Right ventricle myocardium inferior (tissue), 1 donor: ENCODE results near the gene NR2F1-AS1. TPM values are rescaled to one million over a fixed set of nuclear protein-coding genes. Genes with fewer than 3 reads are reported as not detected.
"Not testable (repeated sequence)": the region's sequence is repeated elsewhere in the genome, so short reads cannot be mapped to it uniquely, and the experiment has no call there.

Experiments
- ATAC-seq: fragments of 200-7000 bp; cut with Tn5 transposase; one replicate; pipeline ENCODE4 v1.9.1; 2020; ENCODE audit warnings: mild to moderate bottlenecking, moderate library complexity
- DNase-seq: peaks from one replicate; pipeline ENCODE4 v3.0.0; 2021; ENCODE audit errors: missing footprints
- intact Hi-C: fragments of 100-400 bp; cut with DNase I; formaldehyde crosslinking; loops from one replicate; pipeline ENCODE4 v1.11.0; 2022
- total RNA-seq: library from RNA; stranded (reverse); fragmentation: NEBNext Ultra II Directional; extraction: Animal tissue kit (Norgen Biotek cat#: 25700); gene quantifications from one replicate; pipeline ENCODE4 v1.2.1, GENCODE V29; 2021
- donor health status: DM: no; HTN: yes; CAD: no; lungs with severe emphysema.

NR2F1-AS1 gene
- total RNA-seq, 1 donor from 2014 or later, result 0.60 TPM

DNA sequence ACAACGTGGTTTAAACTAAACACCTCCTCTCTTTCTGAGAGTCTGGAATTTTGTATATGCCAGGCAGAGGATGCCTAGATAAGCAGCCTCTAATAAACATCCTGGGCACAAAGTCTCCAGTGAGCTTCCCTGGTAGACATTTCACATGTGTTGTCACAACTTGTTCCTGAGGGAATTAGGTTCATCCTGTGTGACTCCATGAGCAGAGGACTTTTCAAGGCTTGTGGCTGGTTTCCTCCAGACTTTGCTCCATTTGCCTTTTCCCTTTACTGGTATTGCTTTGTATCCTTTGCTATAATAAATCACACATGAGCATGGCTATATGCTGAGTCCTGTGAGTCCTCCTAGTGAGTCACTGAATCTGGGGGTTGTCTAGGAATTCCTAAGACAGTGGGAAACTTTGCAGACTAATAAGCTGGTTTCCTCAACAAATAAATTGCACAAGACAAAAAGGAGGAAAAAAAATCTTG lies 77.4 kb downstream of the NR2F1-AS1 start:
- intact Hi-C loops, result no loop called here
- DNase-seq (no peak), ATAC-seq (no peak)

DNA sequence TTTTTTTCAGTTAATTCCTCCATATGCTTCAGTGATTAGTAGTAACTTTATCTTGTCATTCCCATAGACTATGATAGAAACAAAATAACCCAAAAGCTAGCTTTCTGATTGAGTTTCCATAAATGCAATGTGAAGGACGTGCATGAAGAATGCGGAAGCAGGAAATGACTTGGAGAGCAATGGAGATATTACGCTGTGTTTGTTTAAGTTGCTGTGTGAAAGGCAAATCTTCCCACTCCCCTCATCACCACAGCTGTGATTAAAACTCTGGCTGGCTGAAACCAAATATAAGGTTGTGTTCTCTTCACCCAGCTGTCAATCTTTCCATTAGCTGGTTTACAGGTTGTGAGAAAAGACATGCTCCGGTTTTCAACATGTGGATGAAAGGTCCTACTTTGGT lies 83.9 kb downstream of the NR2F1-AS1 start:
- DNase-seq, result no peak
- ATAC-seq, result no peak
- intact Hi-C loops, result no loop called here

DNA sequence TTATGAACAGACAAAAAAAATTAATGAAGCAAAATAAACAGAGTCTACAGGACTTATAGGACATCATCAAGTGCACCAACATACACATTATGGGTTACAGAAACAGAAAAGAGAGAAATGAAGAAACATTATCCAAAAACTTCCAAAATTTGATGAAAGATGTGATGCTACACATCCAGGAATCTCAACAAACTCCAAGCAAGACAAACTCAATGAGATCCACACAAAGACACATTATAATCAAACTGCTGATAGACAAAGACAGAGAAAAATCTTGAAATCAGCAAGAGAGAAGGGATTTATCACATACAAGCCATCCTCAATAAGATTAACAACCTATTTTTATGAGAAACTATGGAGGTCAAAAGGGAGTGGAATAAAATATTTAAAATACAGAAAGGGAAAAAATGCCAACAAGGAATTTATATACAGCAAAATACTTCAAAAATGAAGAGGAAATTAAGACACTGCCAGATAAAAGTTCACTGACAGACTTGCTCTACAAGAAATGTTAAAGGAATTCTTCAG lies 101.0 kb downstream of the NR2F1-AS1 start:
- DNase-seq (no peak), ATAC-seq (no peak)
- intact Hi-C loops, result no loop called here

GRCh38 chr5:93477816-93478215 lies 103.2 kb downstream of the NR2F1-AS1 start:
- no peak for ATAC-seq
- intact Hi-C loops, result no loop called here
- DNase-seq, result no peak

DNA sequence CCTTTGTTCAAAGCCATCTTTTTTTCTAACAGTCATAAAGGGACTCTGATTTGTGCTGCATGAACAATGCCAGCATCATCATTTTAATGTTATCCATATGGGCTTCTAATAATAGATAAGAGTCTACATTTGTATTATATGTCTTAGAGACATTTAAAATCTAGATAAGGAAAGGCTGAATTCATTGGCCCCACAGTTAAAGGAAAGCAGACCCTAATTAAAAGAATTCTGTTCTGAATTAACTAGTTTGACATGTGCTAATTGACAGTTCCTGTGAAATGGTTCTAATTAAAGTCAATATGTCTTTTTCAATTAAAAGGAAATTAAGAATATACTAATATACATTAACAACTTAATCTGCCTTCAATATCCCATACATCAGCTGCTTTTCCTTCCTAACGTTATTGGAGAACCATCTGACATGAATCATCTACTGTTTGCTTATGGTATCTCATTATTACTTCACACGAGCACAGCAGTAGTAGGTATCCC lies 104.7 kb downstream of the NR2F1-AS1 start:
- ATAC-seq (no peak), DNase-seq (no peak)
- intact Hi-C loops, result no loop called here

DNA sequence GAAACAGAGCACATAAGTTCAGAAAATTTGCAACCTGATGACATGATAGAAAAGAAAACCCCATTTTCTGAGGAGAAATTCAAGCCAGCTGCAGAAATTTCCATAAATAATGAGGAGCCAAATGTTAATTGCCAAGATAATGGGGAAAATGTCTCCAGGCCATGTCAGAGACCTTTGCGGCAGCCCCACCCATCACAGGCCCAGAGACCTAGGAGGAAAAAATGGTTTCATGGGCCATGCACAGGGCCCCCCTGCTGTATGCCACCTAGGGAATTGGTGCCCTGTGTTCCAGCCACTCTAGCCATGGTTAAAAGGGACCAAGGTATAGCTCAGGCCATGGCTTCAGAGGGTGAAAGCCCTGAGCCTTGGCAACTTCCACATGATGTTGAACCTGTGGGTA lies 118.1 kb downstream of the NR2F1-AS1 start:
- DNase-seq (no peak), ATAC-seq (no peak)
- intact Hi-C loops, result no loop called here

DNA sequence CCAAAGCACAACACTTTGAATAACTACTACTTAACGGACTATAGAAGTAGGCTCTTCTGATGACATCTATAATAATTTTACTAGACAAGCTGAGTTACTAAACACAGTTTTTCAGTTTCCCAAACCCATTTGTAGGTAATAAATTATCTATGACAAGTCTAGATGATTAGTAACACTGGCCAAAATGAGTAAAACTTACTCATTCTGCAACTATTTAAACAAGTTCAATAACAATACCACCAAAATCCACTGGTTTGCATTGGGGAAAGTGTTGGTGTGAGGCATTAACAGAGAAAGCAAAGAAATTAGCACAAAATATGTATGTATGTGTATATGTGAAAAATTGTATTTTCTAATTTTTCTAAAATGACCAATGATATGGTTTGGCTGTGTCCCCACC lies 119.3 kb downstream of the NR2F1-AS1 start:
- DNase-seq (no peak), ATAC-seq (no peak)
- intact Hi-C loops, result no loop called here

- no peak for ATAC-seq
- intact Hi-C loops, result no loop called here
- no peak for DNase-seq
Observed at GRCh38 chr5:93460286-93460685, 120.7 kb downstream of the NR2F1-AS1 start.

GRCh38 chr5:93456796-93457195 lies 124.2 kb downstream of the NR2F1-AS1 start:
- ATAC-seq, intact Hi-C loops, DNase-seq: not testable (repeated sequence)

DNA sequence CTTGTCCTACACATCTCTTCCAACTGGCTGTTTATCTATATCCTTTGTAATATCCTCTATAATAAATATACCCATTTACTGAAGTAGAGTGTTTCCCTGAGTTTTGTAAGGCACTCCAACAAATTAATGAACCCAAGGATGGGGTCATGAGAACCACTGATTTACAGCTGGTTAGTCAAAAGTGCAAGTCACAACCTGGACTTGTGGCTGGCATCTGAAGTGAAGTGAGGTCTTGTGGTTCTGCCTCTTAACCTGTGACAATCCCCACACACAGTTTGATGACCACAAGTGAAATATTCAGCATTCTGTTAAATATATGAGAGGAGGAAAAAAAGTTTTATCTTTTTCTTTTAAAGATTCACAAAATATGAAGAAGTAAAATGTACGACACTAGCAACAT lies 126.1 kb downstream of the NR2F1-AS1 start:
- ATAC-seq (no peak), DNase-seq (no peak)
- intact Hi-C loops, result no loop called here

DNA sequence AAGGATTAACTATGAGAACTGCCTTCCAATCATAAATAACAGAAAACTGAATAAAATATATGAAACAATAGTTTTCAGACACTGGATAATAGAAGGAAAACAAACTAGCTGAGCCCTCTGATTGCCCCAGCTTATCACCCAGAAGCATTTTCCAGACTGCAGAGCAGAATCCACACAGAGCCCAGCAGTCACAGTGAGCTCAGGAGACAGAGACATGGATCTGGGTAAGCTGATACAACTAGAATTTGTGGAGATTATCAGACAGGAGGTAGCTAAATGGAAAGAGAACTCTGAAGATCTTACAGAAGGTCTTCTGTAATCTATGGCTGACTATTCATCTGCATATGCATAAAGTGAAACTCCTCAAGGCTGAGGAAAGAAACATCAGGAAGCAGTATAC lies 128.8 kb downstream of the NR2F1-AS1 start:
- DNase-seq (no peak), ATAC-seq (no peak)
- intact Hi-C loops, result no loop called here

- ATAC-seq (no peak), DNase-seq (no peak)
- intact Hi-C loops, result no loop called here
Observed at GRCh38 chr5:93438124-93438523, 142.9 kb downstream of the NR2F1-AS1 start.

GRCh38 chr5:93436083-93436482 lies 144.9 kb downstream of the NR2F1-AS1 start:
- no peak for ATAC-seq
- intact Hi-C loops, result no loop called here

DNA sequence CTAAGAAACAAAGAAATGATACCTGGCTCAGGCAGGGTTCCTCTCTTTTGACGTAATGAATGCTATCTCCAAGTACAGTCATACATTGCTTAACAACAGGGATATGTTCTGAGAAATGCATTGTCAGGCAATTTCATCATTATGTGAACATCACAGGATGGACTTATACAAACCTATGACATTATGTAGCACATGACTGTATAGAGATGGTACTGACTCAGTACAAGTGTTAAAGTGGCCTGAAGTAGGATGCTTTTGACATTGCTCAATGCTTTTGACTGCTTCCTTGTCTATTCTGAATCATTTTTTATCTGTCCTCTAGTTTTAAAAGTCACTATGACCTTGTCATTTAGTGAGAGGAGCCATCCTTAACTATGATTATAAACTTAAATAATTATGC lies 147.6 kb downstream of the NR2F1-AS1 start:
- ATAC-seq (no peak), DNase-seq (no peak)
- intact Hi-C loops, result no loop called here

More at GRCh38 chr5:93436083-93436482, 144.9 kb downstream of the NR2F1-AS1 start:
- DNase-seq, result no peak

DNA sequence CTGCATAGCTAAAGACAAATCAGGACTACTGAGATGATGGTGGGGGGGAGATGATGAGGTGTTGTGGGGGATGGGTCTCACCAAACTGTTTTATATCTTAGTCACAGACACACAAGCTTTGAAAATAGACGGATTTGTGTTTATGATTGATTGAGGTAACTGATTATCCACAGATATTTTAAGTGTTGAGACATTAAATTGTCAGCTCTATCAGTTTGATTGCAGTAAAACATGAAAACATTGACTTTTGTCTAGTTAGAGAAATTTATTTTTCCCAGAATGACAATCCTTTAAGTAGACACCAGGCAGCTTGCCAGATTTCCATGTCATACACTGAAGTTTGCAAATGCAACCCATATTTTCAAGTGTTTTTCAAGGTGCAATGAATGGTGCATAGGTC lies 149.8 kb downstream of the NR2F1-AS1 start:
- ATAC-seq, result no peak
- no peak for DNase-seq
- intact Hi-C loops, result no loop called here

DNA sequence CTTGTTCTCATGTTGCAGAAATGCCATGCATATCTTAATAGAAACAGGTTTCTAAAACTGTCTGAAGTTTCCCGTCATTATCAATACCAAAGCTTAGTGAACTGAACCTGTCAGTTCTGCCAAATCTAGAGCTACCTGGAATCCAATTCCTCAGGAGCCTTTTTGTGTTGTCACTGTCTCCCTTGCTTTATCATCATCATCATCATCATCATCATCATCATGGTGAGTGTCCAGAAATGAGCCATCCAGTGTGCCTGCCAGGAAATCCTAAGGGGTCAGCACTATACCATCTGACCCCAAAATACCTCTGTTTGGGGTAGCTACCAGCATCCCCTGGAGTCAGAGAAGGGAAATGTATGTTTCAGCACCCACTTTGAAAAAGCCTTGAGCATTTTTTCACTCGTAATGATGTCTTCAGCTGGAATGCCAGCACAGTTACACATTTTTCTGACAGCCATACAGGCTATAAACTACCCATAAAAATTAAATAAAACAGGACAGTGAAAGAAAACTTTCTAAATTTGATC lies 150.3 kb downstream of the NR2F1-AS1 start:
- ATAC-seq (no peak), DNase-seq (no peak)
- intact Hi-C loops, result no loop called here

- DNase-seq (no peak), ATAC-seq (no peak)
- intact Hi-C loops, result no loop called here
Observed at GRCh38 chr5:93430118-93430517, 150.9 kb downstream of the NR2F1-AS1 start.

GRCh38 chr5:93428868-93429267 lies 152.2 kb downstream of the NR2F1-AS1 start:
- DNase-seq (no peak), ATAC-seq (no peak)
- intact Hi-C loops, result no loop called here

GRCh38 chr5:93427316-93427715 lies 153.7 kb downstream of the NR2F1-AS1 start:
- DNase-seq, result no peak
- intact Hi-C loops, result no loop called here
- ATAC-seq, result no peak

- intact Hi-C loops, result no loop called here
- no peak for ATAC-seq
- DNase-seq, result no peak
Observed at GRCh38 chr5:93425096-93425495, 155.9 kb downstream of the NR2F1-AS1 start.

GRCh38 chr5:93423300-93423699 lies 157.7 kb downstream of the NR2F1-AS1 start:
- intact Hi-C loops, result no loop called here
- no peak for DNase-seq
- ATAC-seq, result no peak
